ENCODE data around the gene OLFM1. TPM values are rescaled to one million over a fixed set of nuclear protein-coding genes. Genes with fewer than 3 reads are reported as not detected.

OLFM1 gene
- total RNA-seq, 1 experiment from 2014 or later, result 3.5 TPM

GRCh38 chr9:135156525-135157510 is 69.3 kb downstream of the OLFM1 start:
- intact Hi-C loops (cut with micrococcal nuclease), result no loop called here
- no peak overlapping the region for H3K27ac ChIP-seq (ENCODE audit: low read depth, low read length)
- H3K4me3 ChIP-seq (replicated peaks in 1 of 2; ENCODE audit: low read depth in 1 of 2, low read length in 2 of 2), result no peak overlapping the region
- H3K9me3 ChIP-seq (ENCODE audit: control insufficient read depth in 1 of 2, insufficient read depth in 1 of 2, low read depth in 1 of 2, low read length in 2 of 2), result no peaks in the 10 kb centered on the region
- H3K9ac ChIP-seq (ENCODE audit: low read length), result no peak overlapping the region
- peaks cover 4 to 15% of the 10 kb centered on the region in 2 experiments for H3K4me1 ChIP-seq (ENCODE audit: control insufficient read depth in 1 of 2, insufficient read depth in 2 of 2, low read length in 2 of 2)
- ChIA-PET RAD21 (ENCODE audit: low non-redundant PET in 1 of 2, low total read pairs in 2 of 2, uncharacterized antibody in 2 of 2, unreplicated experiment in 2 of 2) (no interaction called here), CTCF (interaction anchor here (1.2 kb wide), 1 partner anchor 10 kb away, joined by 3 read pairs; no protein-coding TSS in a partner anchor), POLR2A (no interaction called here)
- H3K9me2 ChIP-seq (ENCODE audit: insufficient read depth), result no peaks in the 10 kb centered on the region
- peaks cover 48% of the 10 kb centered on the region for H3K27me3 ChIP-seq (ENCODE audit: insufficient read depth, low read length)
- TF ChIP-seq ZNF274 (IDR thresholded peaks at IDR 0.05; ENCODE audit: low read depth, low read length) (no peak), REST (IDR thresholded peaks at IDR 0.05; ENCODE audit: low read depth) (peak; percentile 96), YY1 (IDR thresholded peaks at IDR 0.05; ENCODE audit: extremely low read depth, insufficient replicate concordance, low read depth, low read length) (no peak), EZH2 (IDR thresholded peaks at IDR 0.05) (no peak), ZFX (IDR thresholded peaks at IDR 0.05) (no peak), SRF (IDR thresholded peaks at IDR 0.05; ENCODE audit: low read depth) (no peak)
- no peaks in the 10 kb centered on the region for H3K36me3 ChIP-seq (ENCODE audit: control insufficient read depth in 1 of 2, insufficient read depth in 2 of 2, low read length in 2 of 2)
- no peak overlapping the region for H2AFZ ChIP-seq (ENCODE audit: low read depth, low read length, poor library complexity, severe bottlenecking)
- no peak overlapping the region for H3K4me2 ChIP-seq (ENCODE audit: low read length)
- H3K79me2 ChIP-seq (ENCODE audit: insufficient read depth, low read length), result no peaks in the 10 kb centered on the region
- DNase-seq (ENCODE audit: low read depth, low spot score) (peak; percentile 19), ATAC-seq (no peak)
- H4K20me1 ChIP-seq (ENCODE audit: insufficient read depth), result no peaks in the 10 kb centered on the region
- no TSS peak for BruUV-seq (replicated peaks)
